Measurements from ENCODE around the gene ANGPTL8.

DNA sequence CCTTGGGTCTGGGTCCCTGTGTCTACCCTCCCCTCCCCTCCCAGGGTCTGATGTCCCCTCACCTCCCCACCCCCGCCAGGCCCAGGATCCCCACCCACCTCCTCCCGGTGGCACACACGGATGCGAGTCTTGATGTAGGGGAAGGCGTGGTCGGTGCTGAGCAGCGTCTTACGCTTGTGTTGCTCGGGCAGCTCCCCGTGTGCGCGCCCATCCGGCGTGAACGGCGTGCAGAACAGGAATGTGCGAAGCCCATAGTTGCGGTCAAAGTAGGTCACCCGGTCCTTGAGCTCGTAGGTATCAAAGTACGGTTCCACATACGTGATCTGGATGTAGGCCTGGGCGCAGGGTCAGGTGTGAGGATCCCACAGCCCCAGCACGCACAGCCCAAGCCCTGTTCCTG lies 37.6 kb upstream of the ANGPTL8 start:
- TF ChIP-seq, protein P1, sequence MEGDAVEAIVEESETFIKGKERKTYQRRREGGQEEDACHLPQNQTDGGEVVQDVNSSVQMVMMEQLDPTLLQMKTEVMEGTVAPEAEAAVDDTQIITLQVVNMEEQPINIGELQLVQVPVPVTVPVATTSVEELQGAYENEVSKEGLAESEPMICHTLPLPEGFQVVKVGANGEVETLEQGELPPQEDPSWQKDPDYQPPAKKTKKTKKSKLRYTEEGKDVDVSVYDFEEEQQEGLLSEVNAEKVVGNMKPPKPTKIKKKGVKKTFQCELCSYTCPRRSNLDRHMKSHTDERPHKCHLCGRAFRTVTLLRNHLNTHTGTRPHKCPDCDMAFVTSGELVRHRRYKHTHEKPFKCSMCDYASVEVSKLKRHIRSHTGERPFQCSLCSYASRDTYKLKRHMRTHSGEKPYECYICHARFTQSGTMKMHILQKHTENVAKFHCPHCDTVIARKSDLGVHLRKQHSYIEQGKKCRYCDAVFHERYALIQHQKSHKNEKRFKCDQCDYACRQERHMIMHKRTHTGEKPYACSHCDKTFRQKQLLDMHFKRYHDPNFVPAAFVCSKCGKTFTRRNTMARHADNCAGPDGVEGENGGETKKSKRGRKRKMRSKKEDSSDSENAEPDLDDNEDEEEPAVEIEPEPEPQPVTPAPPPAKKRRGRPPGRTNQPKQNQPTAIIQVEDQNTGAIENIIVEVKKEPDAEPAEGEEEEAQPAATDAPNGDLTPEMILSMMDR (IDR thresholded peaks at IDR 0.05): no peak
- no peak for TF ChIP-seq POLR2A (IDR thresholded peaks at IDR 0.05)
